CD4-positive, alpha-beta T cell treated with Interleukin-6 for 4 hours (primary cell): ENCODE results near the gene IDI2.
"Not testable (repeated sequence)": the region's sequence is repeated elsewhere in the genome, so short reads cannot be mapped to it uniquely, and the experiment has no call there.

Source experiments
- DNase-seq: peaks from one replicate; pipeline ENCODE4 v3.0.0-alpha.2; 2020; ENCODE audit warnings: mixed read lengths

IDI2 gene

DNA sequence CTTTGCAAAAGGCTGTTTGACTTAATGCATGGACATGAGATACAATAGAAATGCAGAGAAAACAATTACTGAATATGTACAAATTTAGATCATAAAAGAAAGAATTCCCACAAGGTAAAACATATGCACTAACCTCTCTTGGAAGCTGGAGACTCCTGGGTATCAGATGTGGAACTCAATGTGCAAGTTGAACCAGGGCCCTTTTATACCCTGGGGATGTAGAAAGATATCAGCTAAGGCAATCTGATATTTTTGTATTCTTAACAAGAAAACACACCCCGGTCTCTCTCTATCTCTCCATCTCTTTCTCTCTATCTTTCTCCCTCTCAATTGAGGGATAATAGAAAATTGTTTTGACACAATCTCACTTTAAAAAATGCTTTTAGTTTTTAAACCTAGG, at the start of gene IDI2:
IDI2 (minus strand) TSS at position 177 of the 400 bp plus-strand sequence. CDS start 1,136 bp downstream, outside the sequence.
- no peak for DNase-seq

DNA sequence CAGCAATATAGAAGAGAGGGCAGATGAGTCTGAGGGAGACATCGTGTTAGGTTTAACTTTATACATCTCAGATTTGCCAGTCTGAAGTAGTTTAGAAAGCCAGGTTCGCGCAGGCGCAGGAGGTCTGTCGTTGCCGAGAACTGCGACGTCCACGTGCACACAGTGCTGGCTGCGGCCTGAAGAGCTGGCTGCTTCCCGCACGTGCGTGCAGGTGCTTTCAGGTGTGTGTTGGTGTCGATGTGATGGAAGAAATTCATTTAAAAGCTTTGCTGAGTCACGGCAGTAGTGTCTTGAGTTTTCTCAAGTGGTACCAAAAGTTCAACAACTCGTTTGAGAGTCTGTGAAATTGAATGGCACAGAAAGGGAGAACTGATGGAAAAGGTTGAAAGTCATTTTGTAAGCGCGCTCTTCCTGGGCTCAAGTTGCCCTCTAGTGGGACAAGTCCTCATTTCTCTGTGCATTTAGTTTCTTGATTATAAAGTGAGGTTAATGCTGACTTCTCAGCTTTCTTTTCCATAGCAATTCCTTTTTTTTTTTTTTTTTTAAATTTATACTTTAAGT, 49.2 kb upstream of the IDI2 start:
- DNase-seq, result no peak

DNA sequence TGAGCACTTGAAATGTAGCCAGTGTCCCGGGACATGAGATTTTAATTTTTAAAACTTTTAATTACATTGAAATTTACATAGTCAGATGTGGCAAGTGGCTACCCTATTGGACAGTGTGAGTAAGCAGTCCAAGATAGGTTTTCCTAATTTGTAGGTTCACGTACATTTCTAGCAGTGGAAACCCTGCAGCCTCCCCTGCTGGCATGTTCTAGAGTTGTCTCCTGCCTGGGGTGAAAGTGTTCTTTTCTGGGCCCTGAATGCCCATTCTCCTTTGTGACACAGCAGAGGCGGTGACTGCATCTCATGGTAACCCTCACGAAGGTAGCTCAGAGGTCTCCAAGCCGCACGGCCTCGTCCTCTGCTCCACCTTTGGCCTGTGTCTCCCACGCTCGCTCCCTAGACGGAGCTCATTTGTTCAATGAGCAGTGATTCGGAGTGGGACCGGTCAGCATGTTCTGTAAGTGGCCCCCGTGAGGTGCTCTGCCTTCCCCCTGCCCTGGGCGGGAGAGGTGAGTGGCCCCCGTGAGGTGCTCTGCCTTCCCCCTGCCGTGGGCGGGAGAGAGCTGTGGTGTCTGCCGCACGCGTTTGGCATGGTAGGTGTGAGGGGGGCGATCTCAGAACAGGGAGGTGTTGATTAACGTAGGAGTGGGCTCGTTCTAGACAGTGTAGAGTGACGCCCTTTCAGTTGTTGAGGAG, 48.5 kb upstream of the IDI2 start:
- DNase-seq, result no peak

DNA sequence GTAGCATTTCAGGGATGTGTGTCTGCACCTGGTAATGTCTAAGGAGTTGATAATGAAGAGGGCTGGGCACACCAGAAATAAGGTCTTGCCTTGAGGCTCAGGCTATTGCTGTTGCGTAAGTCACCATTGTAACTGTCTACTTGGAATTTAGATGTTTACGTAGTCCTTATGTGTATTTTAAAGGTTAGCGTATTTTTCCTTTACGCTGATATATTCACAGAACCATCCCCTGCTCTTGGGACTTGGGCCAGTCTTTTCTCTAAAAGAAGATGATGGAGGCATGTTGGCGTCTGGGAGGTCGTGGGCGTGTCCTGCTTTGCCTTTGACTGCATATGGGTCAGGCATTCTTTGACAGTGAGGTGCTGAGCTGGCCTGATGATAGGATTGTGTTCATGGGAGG, 45.3 kb upstream of the IDI2 start:
- no peak for DNase-seq

DNA sequence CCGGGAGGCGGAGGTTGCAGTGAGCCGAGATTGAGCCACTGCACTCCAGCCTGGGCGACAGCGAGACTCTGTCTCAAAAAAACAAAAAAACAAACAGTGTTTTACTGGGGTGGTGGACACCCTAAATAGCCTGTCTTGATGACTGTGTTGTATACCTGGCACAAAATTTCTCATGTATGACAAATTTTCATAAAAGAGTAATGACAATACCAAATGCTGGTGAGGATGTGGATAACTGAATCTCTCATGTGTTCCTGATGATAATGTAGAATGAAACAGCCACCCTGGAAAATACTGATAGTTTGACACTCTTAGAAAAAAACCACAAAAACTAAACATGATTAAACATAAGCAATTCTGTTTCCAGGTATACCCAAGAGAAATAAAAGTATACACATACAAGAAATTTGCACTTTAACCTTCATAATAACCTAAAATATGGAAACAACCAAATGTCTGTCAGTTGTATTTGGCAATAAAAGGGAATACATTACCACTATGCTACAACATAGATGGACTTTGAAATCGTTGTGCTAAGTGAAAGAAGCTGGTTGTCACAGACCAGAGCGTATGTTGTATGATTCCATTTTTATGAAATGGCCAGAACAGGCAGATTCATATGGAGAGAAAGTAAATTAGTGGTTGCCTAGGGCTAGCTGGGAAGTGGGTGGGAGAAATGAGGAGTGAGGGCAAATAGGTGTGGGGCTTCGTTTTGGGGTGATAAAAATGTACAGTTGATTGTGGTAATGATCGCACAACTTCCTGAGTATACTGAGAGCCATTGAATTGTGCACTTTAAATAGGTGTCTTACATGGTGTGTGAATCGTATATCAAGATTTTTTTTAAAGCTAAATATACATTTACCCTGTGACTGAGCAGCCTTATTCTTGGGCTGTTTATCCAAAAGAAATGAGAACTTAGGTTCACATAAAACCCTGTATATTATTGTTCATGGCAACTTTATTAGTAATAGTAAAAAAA, 43.0 kb upstream of the IDI2 start:
- DNase-seq, result no peak

DNA sequence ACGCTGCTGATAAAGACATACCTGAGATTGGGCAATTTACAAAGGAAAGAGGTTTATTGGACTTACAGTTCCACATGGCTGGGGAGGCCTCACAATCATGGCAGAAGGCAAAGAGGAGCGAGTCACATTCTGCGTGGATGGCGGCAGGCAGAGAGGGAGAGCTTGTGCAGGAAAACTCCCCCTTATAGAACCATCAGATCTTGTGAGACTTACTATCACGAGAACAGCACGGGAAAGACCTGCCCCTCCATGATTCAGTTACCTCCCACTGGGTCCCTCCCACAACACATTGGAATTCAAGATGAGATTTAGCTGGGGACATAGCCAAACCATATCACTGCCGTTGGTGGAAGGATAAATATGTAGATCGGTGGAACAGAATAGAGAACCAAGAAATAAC, 41.1 kb upstream of the IDI2 start:
- not testable (repeated sequence) for DNase-seq

DNA sequence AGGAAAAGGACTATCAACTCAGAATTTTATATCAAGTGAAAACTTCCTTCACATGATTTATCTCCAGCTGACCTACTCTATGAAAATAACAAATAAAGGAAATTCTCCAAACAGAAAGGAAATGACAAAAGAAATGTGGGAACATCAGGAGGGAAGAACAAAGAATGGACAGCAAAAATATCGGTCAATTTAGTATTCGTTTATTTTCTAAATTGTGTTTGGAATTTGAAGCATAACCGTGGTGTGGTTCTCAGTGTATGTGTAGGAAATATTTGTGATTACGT, 39.2 kb upstream of the IDI2 start:
- no peak for DNase-seq

DNA sequence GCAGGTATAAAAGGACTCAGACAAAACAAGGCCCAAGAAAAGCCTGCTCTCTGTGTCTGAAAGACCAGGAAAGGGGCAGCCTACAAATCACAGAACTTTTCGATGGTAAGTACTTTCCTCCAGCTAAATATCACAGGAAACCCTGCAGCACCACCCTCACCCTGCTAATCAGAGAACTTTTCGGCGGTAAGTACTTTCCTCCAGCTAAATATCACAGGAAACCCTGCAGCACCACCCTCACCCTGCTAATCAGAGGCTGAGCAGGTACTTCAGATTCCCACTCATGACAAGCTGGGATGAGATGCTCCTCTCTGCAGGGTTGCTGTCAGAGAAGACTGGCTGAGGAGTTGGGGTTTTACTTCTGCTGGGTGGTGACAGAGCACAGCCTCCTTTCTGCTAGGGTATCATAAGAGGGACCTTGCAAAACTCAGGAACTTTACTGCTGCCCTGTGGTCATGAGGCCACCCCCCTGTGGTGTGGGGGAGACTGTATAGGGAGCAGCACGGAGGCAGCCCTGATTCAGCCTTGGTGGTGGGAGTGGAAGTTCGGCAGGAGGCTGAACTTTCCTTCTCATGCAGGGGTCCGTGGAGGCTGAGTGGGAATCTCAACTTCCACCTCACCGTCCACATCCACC, 37.7 kb upstream of the IDI2 start:
- DNase-seq, result peak; percentile 53

DNA sequence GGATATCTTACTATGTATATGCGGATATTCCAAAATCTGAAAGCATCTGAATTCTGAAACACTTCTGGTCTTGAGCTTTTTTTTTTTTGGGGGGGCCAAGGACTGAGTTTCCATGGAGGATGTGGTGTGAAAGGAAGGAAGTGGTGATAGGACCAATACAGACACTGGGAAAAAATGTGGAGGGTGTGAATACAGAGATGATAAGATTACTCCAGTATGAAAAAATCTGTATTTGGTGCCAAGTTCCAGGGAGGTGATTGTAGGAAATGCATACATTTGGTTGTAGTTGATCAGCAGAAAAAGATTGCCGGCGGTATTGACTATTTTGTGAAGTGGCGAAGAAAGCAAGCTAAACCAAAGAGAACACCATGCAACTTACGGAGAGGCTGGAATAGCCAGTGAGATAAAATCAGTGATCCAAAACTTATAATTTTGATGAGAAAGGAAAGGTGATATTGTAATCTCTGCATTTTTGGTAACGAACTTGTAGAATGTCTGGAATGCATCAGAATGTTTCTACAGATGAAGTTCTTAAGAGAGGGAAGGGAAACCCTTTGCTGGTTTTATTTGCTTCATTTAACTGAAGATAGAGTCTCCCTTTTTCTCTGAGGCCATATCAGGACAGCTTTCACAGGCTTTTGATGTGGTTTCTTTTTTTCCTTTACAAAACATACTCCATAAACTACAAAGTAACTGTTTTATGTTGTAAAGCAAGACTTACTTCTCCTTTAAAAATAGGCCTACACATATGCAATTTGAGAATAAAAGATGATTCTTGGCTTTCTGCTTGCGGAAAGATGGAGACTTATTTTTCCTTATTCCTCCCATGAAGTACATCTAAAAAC, 36.5 kb upstream of the IDI2 start:
- DNase-seq, result no peak

DNA sequence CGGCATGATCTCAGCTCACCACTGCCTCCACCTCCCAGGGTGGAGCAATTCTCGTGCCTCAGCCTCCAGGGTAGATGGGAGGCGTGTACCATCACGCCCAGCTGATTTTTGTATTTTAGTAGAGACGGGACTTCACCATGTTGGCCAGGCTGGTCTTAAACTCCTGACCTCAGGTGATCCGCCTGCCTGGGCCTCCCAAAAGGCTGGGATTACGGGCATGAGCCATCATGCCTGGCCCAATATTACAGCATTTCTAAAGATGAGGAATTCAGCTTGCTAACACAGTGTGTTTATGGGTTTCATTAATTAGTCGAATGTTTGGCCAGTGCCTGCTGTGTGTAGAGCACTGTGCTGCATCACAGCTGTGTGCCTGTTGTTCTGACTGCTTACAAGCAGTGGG, 34.2 kb upstream of the IDI2 start:
- DNase-seq, result no peak

DNA sequence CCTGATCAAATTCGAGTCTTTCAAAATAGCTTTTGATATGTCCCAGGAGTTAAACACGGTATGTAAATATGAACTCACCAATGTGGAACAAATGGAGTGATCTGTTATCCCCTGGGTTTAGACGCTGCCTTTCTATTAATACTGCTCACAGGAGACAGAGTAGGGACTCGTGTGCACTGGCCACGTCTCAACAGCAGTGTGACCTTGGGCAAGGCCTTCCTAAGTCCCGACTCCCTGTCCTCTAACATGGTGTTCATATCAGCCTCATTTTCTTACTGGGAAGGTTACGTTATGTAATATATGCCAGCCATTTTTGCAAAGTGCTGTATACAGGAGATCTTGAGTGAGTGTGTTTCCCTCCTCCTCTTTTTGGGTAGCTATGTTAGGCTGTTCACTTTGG, 32.4 kb upstream of the IDI2 start:
- no peak for DNase-seq

DNA sequence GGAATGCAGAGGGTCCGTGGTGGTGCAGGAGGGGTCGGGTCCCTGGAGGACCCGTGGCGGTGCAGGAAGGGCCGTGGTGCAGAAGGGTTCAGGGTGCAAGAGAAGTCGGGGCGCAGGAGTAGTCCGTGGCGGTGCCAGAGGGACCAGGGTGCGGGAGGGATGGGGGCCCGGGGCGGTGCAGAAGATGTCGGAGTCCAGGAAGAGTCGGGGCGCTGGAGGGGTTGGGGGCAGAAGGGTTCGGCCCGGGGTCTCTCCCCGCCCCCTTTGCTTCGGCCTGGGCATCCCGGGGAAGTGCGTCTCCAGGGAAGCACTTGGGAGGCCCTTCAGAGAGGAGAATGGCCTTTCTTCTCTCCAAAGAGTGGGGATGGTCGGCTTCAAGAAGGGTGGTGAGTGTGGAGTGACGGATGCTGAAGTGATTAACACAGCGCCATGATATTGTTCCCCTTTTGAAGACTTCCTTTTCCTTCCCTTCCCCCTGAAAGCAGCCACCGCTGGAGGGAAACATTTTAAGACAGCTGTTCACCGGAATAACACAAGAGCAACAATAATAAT, 31.5 kb upstream of the IDI2 start:
- no peak for DNase-seq

DNA sequence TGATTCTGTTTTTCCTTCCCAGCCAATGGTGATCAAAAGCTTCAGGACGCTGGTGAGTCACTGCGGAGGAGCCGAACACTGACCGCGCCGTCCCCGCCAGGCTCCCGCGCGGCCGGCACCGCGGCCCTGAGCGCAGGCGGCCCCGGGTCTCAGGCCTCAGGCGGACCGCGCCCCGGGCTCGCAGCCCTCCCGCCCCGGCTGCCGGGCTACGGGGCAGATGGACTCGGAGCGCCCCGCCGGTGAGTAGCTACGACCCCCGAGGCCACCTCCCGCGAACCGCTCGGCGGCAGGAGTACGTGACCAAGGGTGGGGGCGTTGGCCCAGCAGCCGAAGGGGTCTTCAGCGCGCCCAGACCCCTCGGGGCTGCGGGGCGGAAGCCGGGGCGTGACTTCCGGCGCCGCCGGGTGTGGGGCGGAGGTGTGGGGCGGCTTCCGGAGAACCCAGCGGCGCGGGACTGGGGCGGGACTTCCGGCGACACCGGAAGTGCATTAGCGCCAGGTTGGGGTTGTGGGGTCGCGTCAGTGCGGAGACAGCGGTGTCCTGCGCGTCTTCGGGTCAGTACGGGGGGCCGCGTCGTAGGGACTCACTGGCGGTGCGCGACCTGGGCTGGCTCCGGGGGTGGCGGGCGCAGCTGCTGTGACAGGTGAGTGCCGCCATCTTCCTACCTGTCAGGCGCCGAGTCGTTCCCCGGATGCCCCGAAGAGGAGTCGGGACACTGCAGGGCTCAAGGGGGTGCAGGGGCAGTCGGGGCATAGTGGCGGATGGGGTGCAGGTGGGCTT, 30.9 kb upstream of the IDI2 start, which contains the start of gene WDR37:
WDR37 (plus strand) TSS at position 60 of the 780 bp plus-strand sequence. CDS start 15,771 bp downstream, outside the sequence.
- DNase-seq, result peak; percentile 91

DNA sequence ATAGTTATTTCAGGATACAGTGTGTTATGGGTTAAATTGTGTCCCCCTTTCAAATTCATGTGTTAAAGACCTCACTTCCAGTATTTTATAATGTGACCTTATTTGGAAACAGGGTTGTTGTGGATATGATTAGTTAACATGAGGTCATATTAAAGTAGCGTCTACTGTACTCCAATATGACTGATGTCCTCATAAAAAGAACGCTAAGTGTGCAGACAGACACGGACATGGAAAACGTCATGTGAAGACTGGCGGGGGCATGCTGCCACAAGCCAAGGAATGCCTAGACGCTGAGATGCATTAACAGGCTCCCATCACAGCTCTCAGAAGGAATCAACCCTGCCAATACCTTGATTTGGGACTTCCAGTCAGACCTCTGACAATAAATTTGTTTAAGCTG, 29.0 kb upstream of the IDI2 start:
- no peak for DNase-seq

DNA sequence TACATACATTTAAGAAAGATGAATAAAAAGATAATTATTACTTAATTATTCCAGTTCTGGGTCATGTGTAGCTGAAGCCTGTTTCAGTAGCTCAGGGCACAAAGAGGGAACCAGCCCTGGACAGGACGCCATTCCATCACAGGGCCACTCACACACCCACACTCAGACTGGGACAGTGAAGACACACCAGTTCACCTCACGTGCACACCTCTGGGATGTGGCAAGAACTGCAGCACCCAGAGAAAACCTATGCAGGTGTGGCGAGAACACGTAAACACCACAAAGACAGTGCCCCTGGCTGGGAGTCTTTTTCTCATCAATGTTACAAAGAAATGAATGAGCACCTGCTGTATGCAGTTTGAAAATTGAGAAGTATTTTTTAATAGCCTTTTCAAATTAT, 24.9 kb upstream of the IDI2 start:
- peak; percentile 39 for DNase-seq

DNA sequence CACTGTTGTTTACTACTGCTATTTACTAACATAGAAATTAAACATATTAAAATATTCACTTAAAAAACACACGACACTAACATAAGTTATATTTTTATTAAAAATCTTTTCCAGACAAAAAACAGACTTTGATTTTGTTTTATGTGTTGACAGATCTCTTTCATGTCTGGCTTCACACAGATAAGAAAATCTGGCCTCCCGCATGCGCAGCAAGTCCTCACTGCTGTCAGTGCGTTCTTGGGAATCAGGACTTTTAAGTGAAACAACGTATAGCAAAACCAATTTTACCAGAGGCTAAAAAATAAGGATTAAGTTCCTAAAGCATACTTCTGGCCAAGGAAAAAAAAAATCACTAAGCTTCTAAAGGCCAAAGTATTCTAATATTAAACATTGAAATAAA, 24.5 kb upstream of the IDI2 start:
- DNase-seq, result peak; percentile 20

DNA sequence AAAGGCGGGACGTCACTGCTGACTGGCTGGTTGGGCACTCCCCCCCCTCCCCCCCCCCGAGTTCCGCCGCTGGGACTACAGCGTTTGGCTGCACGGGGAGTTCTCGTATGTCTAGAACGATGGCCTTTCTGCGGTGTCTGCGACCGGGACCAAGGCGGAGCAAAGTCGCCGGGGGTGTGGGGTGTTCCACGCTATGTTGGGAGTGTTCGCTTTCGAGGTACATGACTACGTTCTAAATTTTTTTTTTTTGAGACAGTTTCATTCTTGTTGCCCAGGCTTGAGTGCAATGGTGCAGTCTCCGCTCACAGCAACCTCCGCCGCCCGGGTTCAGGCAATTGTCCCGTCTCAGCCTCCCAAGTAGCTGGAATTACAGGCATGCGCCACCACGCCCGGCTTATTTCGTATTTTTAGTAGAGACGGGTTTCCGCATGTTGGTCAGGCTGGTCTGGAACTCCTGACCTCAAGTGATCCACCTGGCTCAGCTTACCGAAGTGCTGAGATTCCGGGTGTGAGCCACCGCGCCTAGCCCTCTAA, 23.8 kb upstream of the IDI2 start:
- no peak for DNase-seq

DNA sequence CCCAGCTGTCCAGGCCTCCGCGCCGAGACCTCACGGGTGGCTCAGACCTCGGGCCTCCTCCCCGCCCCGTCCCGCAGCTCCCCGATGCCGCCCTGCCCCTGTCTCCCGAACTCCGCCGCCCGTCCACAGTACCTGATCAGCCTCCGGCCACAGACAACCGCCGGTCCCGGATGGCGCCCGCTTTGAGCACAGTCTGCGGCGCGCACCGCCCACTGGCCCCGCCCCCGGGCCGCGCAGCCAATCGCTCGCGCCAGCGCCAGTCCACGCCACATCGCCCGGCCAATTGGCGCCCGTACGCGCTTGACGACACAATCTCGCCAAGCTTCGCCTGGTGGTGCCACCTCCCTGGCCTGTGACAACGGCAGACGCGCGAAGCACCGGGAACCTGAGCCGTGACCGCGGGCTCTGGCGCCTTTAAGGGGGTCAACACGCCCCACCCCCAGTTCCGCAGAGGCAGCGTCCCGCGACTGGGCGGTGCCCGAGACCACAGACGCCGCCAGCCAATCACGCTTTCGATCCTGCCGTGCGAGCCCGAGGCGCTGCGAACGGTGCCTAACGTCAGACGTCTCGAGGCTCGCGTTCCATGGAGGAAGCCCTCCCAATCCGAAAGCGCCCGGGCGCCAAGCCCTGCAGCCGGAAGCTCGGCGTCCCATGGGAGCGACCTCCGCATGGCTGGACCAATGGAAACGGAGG, 23.2 kb upstream of the IDI2 start, which contains the start of gene IDI1:
IDI1 (minus strand) TSS at position 388 of the 693 bp plus-strand sequence; CDS start at position 272, 116 bp downstream.
- peak; percentile 95 for DNase-seq

DNA sequence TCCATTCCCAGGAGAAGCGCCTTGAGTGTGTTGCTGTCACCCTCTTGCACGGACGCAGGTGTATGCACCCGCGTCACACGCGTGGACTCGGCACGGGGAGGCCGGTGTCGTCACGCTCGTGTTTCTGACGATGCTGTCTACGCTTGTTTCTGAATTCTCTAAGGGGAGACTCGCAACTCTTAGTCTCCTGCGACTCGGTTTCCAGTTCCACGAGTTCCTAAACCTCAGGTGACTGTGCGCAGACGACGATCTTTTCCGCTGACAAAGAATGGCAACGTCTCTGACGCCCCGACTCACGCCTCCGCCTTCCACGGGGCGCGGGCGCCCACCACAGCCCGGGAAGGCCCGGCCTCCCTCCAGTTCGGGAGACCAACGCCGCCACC, 22.7 kb upstream of the IDI2 start:
- DNase-seq, result peak; percentile 60

DNA sequence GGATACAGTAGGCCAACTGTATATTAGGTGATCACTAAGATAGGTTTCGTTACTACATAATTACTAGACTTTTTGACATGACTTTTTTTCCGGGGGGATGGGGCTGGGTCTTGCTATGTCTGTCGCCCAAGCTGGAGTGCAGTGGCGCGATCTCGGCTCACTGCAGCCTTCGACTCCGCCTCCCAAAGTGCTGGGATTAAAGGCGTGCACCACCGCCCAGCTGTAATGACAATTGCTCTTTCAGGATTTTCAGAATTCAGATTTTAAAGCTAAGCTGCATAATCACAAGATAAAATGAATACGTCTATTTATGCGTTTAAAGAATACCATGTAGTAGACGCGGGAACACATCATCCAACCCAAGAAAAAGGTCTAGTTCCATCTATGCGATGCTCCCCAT, 22.3 kb upstream of the IDI2 start:
- DNase-seq, result peak; percentile 15
